Caco-2 (cell line): ENCODE measurements around the gene GNPAT. TPM values are rescaled to one million over a fixed set of nuclear protein-coding genes. Genes with fewer than 3 reads are reported as not detected.

Experiments
- BruUV-seq: library from RNA; stranded (reverse); fragments of 400-500 nt; replicated peaks from 2 replicates; lab custom pipeline; 2021; lab: Mats Ljungman, UMichigan
- CTCF ChIA-PET: fragments of 300-600 bp; sonication (Branson Sonifier 250); formaldehyde crosslinking; loops from one replicate; lab custom pipeline; 2022; ENCODE audit warnings: antibody characterized with exemption; lab: Charles Lee
- POLR2A ChIA-PET: fragments of 300-600 bp; sonication (Branson Sonifier 250); formaldehyde crosslinking; loops from one replicate; lab custom pipeline; 2022; ENCODE audit warnings: antibody characterized with exemption; lab: Charles Lee
- DNase-seq, 2 experiments: peaks; one replicate each; pipeline versions ENCODE4 v3.0.0 to v3.0.0-alpha.2; 2020 to 2022
- H3K27me3 ChIP-seq: replicated peaks from 2 replicates; pipeline ENCODE4 v1.6.0; 2011; ENCODE audit warnings: low read length; ENCODE audit not compliant: control insufficient read depth, insufficient read depth
- H3K36me3 ChIP-seq: 2 replicates; pipeline ENCODE4 v1.5.1; 2011; ENCODE audit warnings: low read length; ENCODE audit not compliant: control insufficient read depth, insufficient read depth
- H3K4me1 ChIP-seq: fragments of 250-450 bp; sonication (Bioruptor Pico); 2 replicates; pipeline ENCODE4 v1.5.1; 2020; ENCODE audit warnings: mild to moderate bottlenecking
- H3K4me3 ChIP-seq: 2 replicates; pipeline ENCODE4 v1.5.1; 2011; ENCODE audit warnings: low read depth, mild to moderate bottlenecking, control low read depth, low read length
- H3K9me3 ChIP-seq: fragments of 250-450 bp; sonication (Bioruptor Pico); 2 replicates; pipeline ENCODE4 v1.5.1; 2020; ENCODE audit warnings: mild to moderate bottlenecking, moderate library complexity
- H3K27ac Mint-ChIP-seq: one replicate; pipeline ENCODE4 v1.8.0; 2022; ENCODE audit warnings: mixed read lengths; ENCODE audit not compliant: unreplicated experiment
- H3K27me3 Mint-ChIP-seq: one replicate; pipeline ENCODE4 v1.8.0; 2022; ENCODE audit warnings: mixed read lengths; ENCODE audit not compliant: insufficient read depth, unreplicated experiment
- H3K36me3 Mint-ChIP-seq: one replicate; pipeline ENCODE4 v1.8.0; 2022; ENCODE audit warnings: mild to moderate bottlenecking, mixed read lengths; ENCODE audit not compliant: insufficient read depth, unreplicated experiment
- H3K4me1 Mint-ChIP-seq: one replicate; pipeline ENCODE4 v1.8.0; 2022; ENCODE audit warnings: low read depth, mixed read lengths; ENCODE audit not compliant: unreplicated experiment
- H3K4me3 Mint-ChIP-seq: one replicate; pipeline ENCODE4 v1.8.0; 2022; ENCODE audit warnings: mild to moderate bottlenecking, moderate library complexity, mixed read lengths; ENCODE audit not compliant: unreplicated experiment
- H3K9me3 Mint-ChIP-seq: one replicate; pipeline ENCODE4 v1.8.0; 2022; ENCODE audit warnings: mixed read lengths; ENCODE audit not compliant: unreplicated experiment
- intact Hi-C: fragments of 100-400 bp; cut with micrococcal nuclease; formaldehyde crosslinking; loops from one replicate; pipeline ENCODE4 v1.10.0; 2022; ENCODE audit not compliant: unreplicated experiment
- total RNA-seq: library from RNA; stranded (reverse); gene quantifications from 2 replicates; pipeline ENCODE4 v1.2.3, GENCODE V29; 2022
- TF ChIP-seq, protein P1 (sequence below), 2 experiments: fragments of 200-600 bp in 1 of 2; IDR thresholded peaks; 1 replicate in 1 of 2; 2 replicates in 1 of 2; pipeline versions ENCODE4 v1.5.1 to v1.8.0; 2011 to 2022; ENCODE audit warnings: antibody characterized with exemption in 1 of 2, control low read depth in 1 of 2, inconsistent platforms in 1 of 2, low read depth in 1 of 2, low read length in 1 of 2, mild to moderate bottlenecking in 1 of 2, moderate library complexity in 1 of 2; ENCODE audit not compliant: insufficient read depth in 1 of 2, severe bottlenecking in 1 of 2, unreplicated experiment in 1 of 2

Gene GNPAT
- total RNA-seq, 1 experiment from 2014 or later = 64.4 TPM

DNA sequence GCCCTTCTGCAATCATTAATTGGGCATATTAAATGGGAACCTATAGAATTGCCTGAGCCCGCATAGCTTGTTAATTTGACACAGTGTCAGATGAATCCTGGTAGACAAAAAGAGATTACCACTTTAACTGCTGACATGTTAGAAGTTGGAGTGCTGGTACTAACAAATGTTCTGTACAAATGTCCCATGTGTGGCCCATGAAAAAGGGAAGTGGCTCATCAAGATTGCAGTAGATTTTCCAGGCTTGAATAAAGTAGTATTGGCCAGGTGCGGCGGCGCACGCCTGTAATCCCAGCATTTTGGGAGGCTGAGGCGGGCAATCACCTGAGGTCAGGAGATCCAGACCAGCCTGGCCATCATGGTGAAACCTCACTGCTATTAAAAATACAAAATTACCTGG is 45.6 kb downstream of the GNPAT start:
- Mint-ChIP-seq H3K4me1 (no peaks in the 10 kb centered on the region), H3K4me3 (no peak overlapping the region), H3K27me3 (no peaks in the 10 kb centered on the region), H3K36me3 (no peaks in the 10 kb centered on the region), H3K9me3 (no peaks in the 10 kb centered on the region), H3K27ac (no peak overlapping the region)
- Histone ChIP-seq H3K9me3 (no peaks in the 10 kb centered on the region), H3K4me3 (no peak overlapping the region), H3K36me3 (no peaks in the 10 kb centered on the region), H3K4me1 (no peaks in the 10 kb centered on the region), H3K27me3 (no peaks in the 10 kb centered on the region)
- POLR2A ChIA-PET = no interaction called here
- intact Hi-C loops = no loop called here
- no TSS peak for BruUV-seq
- DNase-seq = no peak
- TF ChIP-seq, protein P1, sequence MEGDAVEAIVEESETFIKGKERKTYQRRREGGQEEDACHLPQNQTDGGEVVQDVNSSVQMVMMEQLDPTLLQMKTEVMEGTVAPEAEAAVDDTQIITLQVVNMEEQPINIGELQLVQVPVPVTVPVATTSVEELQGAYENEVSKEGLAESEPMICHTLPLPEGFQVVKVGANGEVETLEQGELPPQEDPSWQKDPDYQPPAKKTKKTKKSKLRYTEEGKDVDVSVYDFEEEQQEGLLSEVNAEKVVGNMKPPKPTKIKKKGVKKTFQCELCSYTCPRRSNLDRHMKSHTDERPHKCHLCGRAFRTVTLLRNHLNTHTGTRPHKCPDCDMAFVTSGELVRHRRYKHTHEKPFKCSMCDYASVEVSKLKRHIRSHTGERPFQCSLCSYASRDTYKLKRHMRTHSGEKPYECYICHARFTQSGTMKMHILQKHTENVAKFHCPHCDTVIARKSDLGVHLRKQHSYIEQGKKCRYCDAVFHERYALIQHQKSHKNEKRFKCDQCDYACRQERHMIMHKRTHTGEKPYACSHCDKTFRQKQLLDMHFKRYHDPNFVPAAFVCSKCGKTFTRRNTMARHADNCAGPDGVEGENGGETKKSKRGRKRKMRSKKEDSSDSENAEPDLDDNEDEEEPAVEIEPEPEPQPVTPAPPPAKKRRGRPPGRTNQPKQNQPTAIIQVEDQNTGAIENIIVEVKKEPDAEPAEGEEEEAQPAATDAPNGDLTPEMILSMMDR (IDR thresholded peaks at IDR 0.05; ENCODE audit: insufficient read depth in 1 of 2, low read depth in 1 of 2, low read length in 1 of 2, severe bottlenecking in 1 of 2, unreplicated experiment in 1 of 2) = no peak
- CTCF ChIA-PET = no interaction called here

DNA sequence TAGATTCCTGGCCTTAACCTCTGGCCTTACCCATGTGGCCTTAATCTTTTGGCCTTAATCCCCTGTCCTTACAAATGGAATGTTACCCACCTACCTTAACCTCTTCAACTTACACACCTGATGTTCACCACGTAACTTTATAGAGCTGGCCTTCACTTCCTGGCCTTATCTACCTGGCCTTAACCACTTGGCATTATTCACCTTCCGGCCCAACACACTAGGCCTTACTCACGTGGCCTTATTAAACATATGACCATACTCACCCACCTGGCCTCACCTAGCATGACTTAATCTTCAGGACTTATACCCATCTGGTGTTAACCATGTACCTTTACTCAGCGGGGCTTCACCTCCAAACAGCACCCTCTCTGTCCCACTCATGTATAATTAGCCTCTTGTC is 54.9 kb downstream of the GNPAT start:
- H3K36me3 ChIP-seq = no peaks in the 10 kb centered on the region
- peaks cover 4% of the 10 kb centered on the region; the same call in 1 of the 2 replicates for H3K4me1 ChIP-seq
- Mint-ChIP-seq H3K36me3 (no peaks in the 10 kb centered on the region), H3K9me3 (no peaks in the 10 kb centered on the region), H3K27ac (no peak overlapping the region), H3K4me1 (peaks cover 12% of the 10 kb centered on the region), H3K4me3 (no peak overlapping the region), H3K27me3 (no peaks in the 10 kb centered on the region)
- ChIA-PET CTCF (no interaction called here), POLR2A (no interaction called here)
- TF ChIP-seq, protein P1 (IDR thresholded peaks at IDR 0.05; ENCODE audit: insufficient read depth in 1 of 2, low read depth in 1 of 2, low read length in 1 of 2, severe bottlenecking in 1 of 2, unreplicated experiment in 1 of 2) = no peak
- intact Hi-C loops = no loop called here
- DNase-seq = no peak
- no peaks in the 10 kb centered on the region for H3K9me3 ChIP-seq
- H3K27me3 ChIP-seq = no peaks in the 10 kb centered on the region
- BruUV-seq = no TSS peak
- H3K4me3 ChIP-seq = no peak overlapping the region

DNA sequence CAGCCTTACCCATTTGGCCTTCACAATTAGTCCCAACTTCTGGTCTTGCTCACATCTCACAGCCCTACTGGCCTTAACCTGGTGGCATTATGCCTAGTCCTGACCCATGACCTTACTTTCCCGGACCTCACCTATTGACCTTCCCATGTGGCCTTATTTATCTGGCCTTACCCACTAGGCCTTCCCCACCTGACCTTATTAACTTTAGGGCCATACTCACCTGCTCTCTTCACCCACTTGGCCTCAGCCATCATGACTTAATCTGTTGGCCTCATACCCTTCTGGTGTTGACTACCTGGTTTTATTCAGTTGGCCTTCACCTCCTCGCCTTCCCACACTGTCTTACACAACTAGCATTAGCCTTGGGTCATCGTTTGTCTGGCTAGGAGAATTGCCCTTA is 61.0 kb downstream of the GNPAT start:
- no peaks in the 10 kb centered on the region for H3K27me3 ChIP-seq
- H3K4me1 ChIP-seq = no peaks in the 10 kb centered on the region
- Mint-ChIP-seq H3K9me3 (no peaks in the 10 kb centered on the region), H3K27ac (no peak overlapping the region), H3K36me3 (no peaks in the 10 kb centered on the region), H3K4me1 (peaks cover 2% of the 10 kb centered on the region), H3K4me3 (no peak overlapping the region), H3K27me3 (no peaks in the 10 kb centered on the region)
- BruUV-seq = no TSS peak
- no peak overlapping the region for H3K4me3 ChIP-seq
- TF ChIP-seq, protein P1 (IDR thresholded peaks at IDR 0.05; ENCODE audit: insufficient read depth in 1 of 2, low read depth in 1 of 2, low read length in 1 of 2, severe bottlenecking in 1 of 2, unreplicated experiment in 1 of 2) = no peak
- CTCF ChIA-PET = no interaction called here
- no peak for DNase-seq
- H3K9me3 ChIP-seq = no peaks in the 10 kb centered on the region
- no peaks in the 10 kb centered on the region for H3K36me3 ChIP-seq
- POLR2A ChIA-PET = no interaction called here
- intact Hi-C loops = no loop called here
